HCT116 (cell line): ENCODE results near the gene PITPNC1. TPM values are rescaled to one million over a fixed set of nuclear protein-coding genes. Genes with fewer than 3 reads are reported as not detected.
A peak's percentile ranks its signal among the peaks of the same experiment; 100 is the strongest.
"Not testable (repeated sequence)": the region's sequence is repeated elsewhere in the genome, so short reads cannot be mapped to it uniquely, and the experiment has no call there.

Source experiments
- ATAC-seq: fragments of 200-7000 bp; cut with Tn5 transposase; 2 replicates; pipeline ENCODE4 v1.9.1; 2020; ENCODE audit warnings: mild to moderate bottlenecking, moderate library complexity
- BruUV-seq: library from RNA; stranded (reverse); fragments of 400-500 nt; replicated peaks from 2 replicates; lab custom pipeline; 2021; lab: Mats Ljungman, UMichigan
- CTCF ChIA-PET: fragments of 300-600 bp; sonication (Branson Sonifier 250); formaldehyde crosslinking; loops from one replicate; lab custom pipeline; 2021; ENCODE audit warnings: antibody characterized with exemption; lab: Charles Lee
- POLR2A ChIA-PET: fragments of 300-600, 350-600 bp; sonication (Branson Sonifier 250); formaldehyde crosslinking; loops from one replicate; lab custom pipeline; 2021; ENCODE audit warnings: antibody characterized with exemption; lab: Charles Lee
- RAD21 ChIA-PET, 2 experiments: fragments of 300-600 bp; sonication (Branson Sonifier 250); formaldehyde crosslinking; loops; one replicate each; lab custom pipeline; 2023; ENCODE audit warnings: low total read pairs in 2 of 2; ENCODE audit not compliant: uncharacterized antibody in 2 of 2, unreplicated experiment in 2 of 2, low non-redundant PET in 1 of 2; lab: Charles Lee
- DNase-seq: peaks from one replicate; pipeline ENCODE4 v3.0.0-alpha.2; 2010; ENCODE audit warnings: low read depth, low spot score
- H2AFZ ChIP-seq: fragments of 200-600 bp; shearing (Covaris generic), sonication (generic); 2 replicates; pipeline ENCODE4 v1.6.1; 2017; ENCODE audit warnings: low read depth, mixed run types, mixed read lengths, antibody characterized with exemption, low read length; ENCODE audit not compliant: poor library complexity, severe bottlenecking
- H3K27ac ChIP-seq: 2 replicates; pipeline ENCODE4 v1.5.1; 2012; ENCODE audit warnings: low read depth, low read length
- H3K27me3 ChIP-seq: fragments of 200-600 bp; sonication (generic); 2 replicates; pipeline ENCODE4 v1.6.1; 2016; ENCODE audit warnings: mixed run types, low read length, mixed read lengths; ENCODE audit not compliant: insufficient read depth
- H3K36me3 ChIP-seq, 2 experiments: fragments of 200-500 bp in 1 of 2; fragments of 200-600 bp in 1 of 2; sonication (Bioruptor generic) in 1 of 2; sonication (generic) in 1 of 2; 2 replicates each; pipeline versions ENCODE4 v1.5.1 to v1.6.1; 2014 to 2016; ENCODE audit warnings: low read length in 2 of 2, inconsistent platforms in 1 of 2, mixed read lengths in 1 of 2, mixed run types in 1 of 2; ENCODE audit not compliant: insufficient read depth in 2 of 2, control insufficient read depth in 1 of 2
- H3K4me1 ChIP-seq, 2 experiments: fragments of 200-600 bp in 1 of 2; sonication (generic) in 1 of 2; 2 replicates each; pipeline versions ENCODE4 v1.5.1 to v1.6.1; 2012 to 2017; ENCODE audit warnings: low read length in 2 of 2, inconsistent platforms in 1 of 2, mild to moderate bottlenecking in 1 of 2, mixed read lengths in 1 of 2, mixed run types in 1 of 2, moderate library complexity in 1 of 2; ENCODE audit not compliant: insufficient read depth in 2 of 2, control insufficient read depth in 1 of 2
- H3K4me2 ChIP-seq: fragments of 200-600 bp; sonication (generic); 2 replicates; pipeline ENCODE4 v1.6.1; 2017; ENCODE audit warnings: mixed run types, low read length, mixed read lengths
- H3K4me3 ChIP-seq, 2 experiments: fragments of 200-600 bp in 1 of 2; sonication (generic) in 1 of 2; replicated peaks in 1 of 2; 2 replicates each; pipeline ENCODE4 v1.5.1; 2011 to 2016; ENCODE audit warnings: low read length in 2 of 2, control low read depth in 1 of 2, low read depth in 1 of 2, mild to moderate bottlenecking in 1 of 2, mixed read lengths in 1 of 2, mixed run types in 1 of 2
- H3K79me2 ChIP-seq: fragments of 200-600 bp; sonication (generic); 2 replicates; pipeline ENCODE4 v1.6.1; 2017; ENCODE audit warnings: mild to moderate bottlenecking, mixed run types, low read length, moderate library complexity, mixed read lengths; ENCODE audit not compliant: insufficient read depth
- H3K9ac ChIP-seq: fragments of 200-600 bp; sonication (generic); 2 replicates; pipeline ENCODE4 v1.6.1; 2016; ENCODE audit warnings: low read length, mixed read lengths
- H3K9me2 ChIP-seq: fragments of 200-600 bp; sonication (generic), shearing (Covaris generic); 2 replicates; pipeline ENCODE4 v1.6.1; 2017; ENCODE audit warnings: mixed run types, mild to moderate bottlenecking, moderate library complexity; ENCODE audit not compliant: insufficient read depth
- H3K9me3 ChIP-seq, 2 experiments: fragments of 200-500 bp in 1 of 2; fragments of 200-600 bp in 1 of 2; sonication (Bioruptor generic) in 1 of 2; sonication (generic) in 1 of 2; 2 replicates each; pipeline ENCODE4 v1.6.1; 2014 to 2017; ENCODE audit warnings: low read length in 2 of 2, mixed read lengths in 2 of 2, inconsistent platforms in 1 of 2, low read depth in 1 of 2, mild to moderate bottlenecking in 1 of 2, mixed run types in 1 of 2, moderate library complexity in 1 of 2; ENCODE audit not compliant: control insufficient read depth in 1 of 2, insufficient read depth in 1 of 2
- H4K20me1 ChIP-seq: fragments of 200-600 bp; sonication (generic), shearing (Covaris generic); 2 replicates; pipeline ENCODE4 v1.6.1; 2017; ENCODE audit warnings: mixed run types, mild to moderate bottlenecking, moderate library complexity; ENCODE audit not compliant: insufficient read depth
- CBX3 ChIP-seq: IDR thresholded peaks from 2 replicates; pipeline ENCODE4 v1.6.1; 2012; ENCODE audit warnings: low read depth
- MAX ChIP-seq: IDR thresholded peaks from 2 replicates; pipeline ENCODE4 v1.6.1; 2012
- RAD21 ChIP-seq: IDR thresholded peaks from 2 replicates; pipeline ENCODE4 v1.6.1; 2012; ENCODE audit warnings: low read depth, mild to moderate bottlenecking
- ZNF274 ChIP-seq: fragments of 200-500 bp; sonication (Bioruptor generic); IDR thresholded peaks from 2 replicates; pipeline ENCODE4 v1.6.1; 2014; ENCODE audit warnings: mild to moderate bottlenecking, low read depth, low read length, inconsistent platforms
- intact Hi-C: fragments of 100-400 bp; cut with micrococcal nuclease; formaldehyde crosslinking; loops from 2 replicates; pipeline ENCODE4 v1.10.0; 2022
- total RNA-seq: library from RNA; stranded (reverse); gene quantifications from one replicate; pipeline ENCODE4 v1.2.1, GENCODE V29; 2021; ENCODE audit not compliant: unreplicated experiment
- TF ChIP-seq, protein P1 (sequence below), 3 experiments: fragments of 200-600 bp in 1 of 3; sonication (generic) in 1 of 3; IDR thresholded peaks in 2 of 3; conservative IDR thresholded peaks in 1 of 3; 2 replicates each; pipeline ENCODE4 v1.5.1; 2012 to 2017; ENCODE audit warnings: low read depth in 2 of 3, low read length in 2 of 3, antibody characterized with exemption in 1 of 3, borderline replicate concordance in 1 of 3, control low read depth in 1 of 3, mild to moderate bottlenecking in 1 of 3, mixed read lengths in 1 of 3, mixed run types in 1 of 3, moderate library complexity in 1 of 3; ENCODE audit not compliant: insufficient read depth in 1 of 3

The PITPNC1 gene
- total RNA-seq, 1 experiment from 2014 or later = 41.9 TPM

GRCh38 chr17:67403483-67403882 is 26.4 kb downstream of the PITPNC1 start:
- no peaks in the 10 kb centered on the region for H3K9me2 ChIP-seq
- no peak overlapping the region for H3K9ac ChIP-seq
- no peak overlapping the region for H2AFZ ChIP-seq
- POLR2A ChIA-PET = no interaction called here
- BruUV-seq = no TSS peak
- CTCF ChIA-PET = no interaction called here
- no peaks in the 10 kb centered on the region for H4K20me1 ChIP-seq
- H3K79me2 ChIP-seq = peaks cover 39% of the 10 kb centered on the region
- no peak for ATAC-seq
- H3K4me2 ChIP-seq = no peak overlapping the region
- no peak for TF ChIP-seq RAD21
- TF ChIP-seq, protein P1, sequence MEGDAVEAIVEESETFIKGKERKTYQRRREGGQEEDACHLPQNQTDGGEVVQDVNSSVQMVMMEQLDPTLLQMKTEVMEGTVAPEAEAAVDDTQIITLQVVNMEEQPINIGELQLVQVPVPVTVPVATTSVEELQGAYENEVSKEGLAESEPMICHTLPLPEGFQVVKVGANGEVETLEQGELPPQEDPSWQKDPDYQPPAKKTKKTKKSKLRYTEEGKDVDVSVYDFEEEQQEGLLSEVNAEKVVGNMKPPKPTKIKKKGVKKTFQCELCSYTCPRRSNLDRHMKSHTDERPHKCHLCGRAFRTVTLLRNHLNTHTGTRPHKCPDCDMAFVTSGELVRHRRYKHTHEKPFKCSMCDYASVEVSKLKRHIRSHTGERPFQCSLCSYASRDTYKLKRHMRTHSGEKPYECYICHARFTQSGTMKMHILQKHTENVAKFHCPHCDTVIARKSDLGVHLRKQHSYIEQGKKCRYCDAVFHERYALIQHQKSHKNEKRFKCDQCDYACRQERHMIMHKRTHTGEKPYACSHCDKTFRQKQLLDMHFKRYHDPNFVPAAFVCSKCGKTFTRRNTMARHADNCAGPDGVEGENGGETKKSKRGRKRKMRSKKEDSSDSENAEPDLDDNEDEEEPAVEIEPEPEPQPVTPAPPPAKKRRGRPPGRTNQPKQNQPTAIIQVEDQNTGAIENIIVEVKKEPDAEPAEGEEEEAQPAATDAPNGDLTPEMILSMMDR (IDR thresholded peaks at IDR 0.05 in 2 of 3, conservative IDR thresholded peaks at IDR 0.05 in 1 of 3; ENCODE audit: borderline replicate concordance in 1 of 3, insufficient read depth in 1 of 3, low read depth in 2 of 3, low read length in 2 of 3) = no peak
- no peak for TF ChIP-seq MAX
- TF ChIP-seq ZNF274 = no peak
- TF ChIP-seq CBX3 = no peak
- intact Hi-C loops = loop anchor here (10.0 kb wide), 1 partner anchor 981 kb away; no protein-coding TSS in a partner anchor
- no peak overlapping the region for H3K27ac ChIP-seq
- H3K9me3 ChIP-seq = no peaks in the 10 kb centered on the region
- no peaks in the 10 kb centered on the region for H3K27me3 ChIP-seq
- no peak for DNase-seq
- H3K4me1 ChIP-seq = peaks cover 7 to 31% of the 10 kb centered on the region in 2 experiments
- no peaks in the 10 kb centered on the region for H3K36me3 ChIP-seq
- RAD21 ChIA-PET = no interaction called here
- H3K4me3 ChIP-seq = no peak overlapping the region

DNA sequence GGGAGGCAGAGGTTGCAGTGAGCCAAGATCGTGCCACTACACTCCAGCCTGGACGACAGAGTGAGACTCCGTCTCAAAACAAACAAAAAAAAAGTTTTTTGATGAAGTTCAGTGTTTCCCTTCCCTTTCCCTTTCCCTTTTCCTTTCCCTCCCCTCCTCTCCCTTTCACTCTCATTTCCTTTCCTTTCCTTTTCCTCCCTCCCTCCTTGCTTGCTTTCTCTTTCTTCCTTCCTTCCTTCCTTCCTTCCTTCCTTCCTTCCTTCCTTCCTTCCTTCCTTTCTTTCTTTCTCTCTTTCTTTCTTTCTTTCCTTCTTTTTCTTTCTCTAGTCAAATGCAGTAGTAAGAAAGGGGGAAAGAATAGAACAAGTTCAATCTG is 31.4 kb downstream of the PITPNC1 start:
- intact Hi-C loops = loop anchor here (10.0 kb wide), 1 partner anchor 976 kb away; no protein-coding TSS in a partner anchor
- H3K79me2 ChIP-seq = peaks cover 26% of the 10 kb centered on the region
- DNase-seq, H3K36me3 ChIP-seq, H4K20me1 ChIP-seq, H2AFZ ChIP-seq, H3K4me3 ChIP-seq, H3K9me3 ChIP-seq, ATAC-seq, H3K27ac ChIP-seq, RAD21 ChIA-PET, H3K27me3 ChIP-seq, CTCF ChIA-PET, H3K9ac ChIP-seq, H3K9me2 ChIP-seq, BruUV-seq: not testable (repeated sequence)
- POLR2A ChIA-PET = interaction anchor here (1.3 kb wide), 1 partner anchor 12 kb away, joined by 3 read pairs; no protein-coding TSS in a partner anchor
- H3K4me2 ChIP-seq = peak overlapping the region; percentile 45
- H3K4me1 ChIP-seq = peaks cover 7 to 45% of the 10 kb centered on the region in 2 experiments
